Measurements from ENCODE around the gene SCTR.
"Not testable (repeated sequence)": the region's sequence is repeated elsewhere in the genome, so short reads cannot be mapped to it uniquely, and the experiment has no call there.

SCTR gene

DNA sequence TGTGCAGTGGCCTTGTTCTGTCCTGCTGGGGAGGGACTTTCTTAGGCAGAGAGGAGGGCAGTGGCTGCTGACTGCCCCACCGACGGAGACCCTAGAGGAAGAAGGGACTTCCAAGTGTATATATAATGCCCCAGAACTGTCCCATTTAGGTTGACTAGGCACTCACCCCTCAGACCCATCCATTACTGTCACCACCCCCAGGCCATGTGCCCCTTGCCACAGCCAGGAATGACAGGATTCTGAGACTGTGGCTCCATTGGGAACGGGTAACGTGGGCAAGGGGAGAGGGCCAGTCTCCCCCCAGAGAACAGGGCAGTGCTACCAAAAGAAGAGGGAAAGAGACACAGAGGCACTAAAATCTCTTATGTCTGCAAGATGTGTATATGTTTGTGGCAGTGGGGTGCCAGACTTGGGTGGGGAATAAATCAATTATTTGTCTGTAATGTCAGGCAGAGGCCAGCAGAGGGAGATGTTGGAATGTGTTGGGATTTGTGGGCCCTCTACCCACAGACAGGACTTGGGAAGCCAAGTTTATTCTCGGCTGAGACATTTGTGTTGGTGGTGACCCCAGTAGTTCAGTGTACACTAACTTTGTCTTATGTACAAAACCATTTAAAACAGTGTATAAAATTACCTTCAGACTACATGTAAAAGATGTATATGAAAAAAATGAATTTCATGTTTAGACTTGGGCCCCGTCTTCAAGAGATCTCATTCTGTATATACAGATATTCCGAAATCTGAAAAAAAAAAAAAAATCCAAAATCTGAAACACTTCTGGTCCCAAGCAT is 116.7 kb downstream of the SCTR start:
- ATAC-seq = peak; percentile 88
- TF ChIP-seq RARB (CRISPR knock-in tag; IDR thresholded peaks at IDR 0.05) = no peak
- no peak for TF ChIP-seq BACH2 (CRISPR knock-in tag; IDR thresholded peaks at IDR 0.05; ENCODE audit: borderline replicate concordance)
- no peak for TF ChIP-seq ARNTL (CRISPR knock-in tag; IDR thresholded peaks at IDR 0.05; ENCODE audit: borderline replicate concordance, low read depth)
- no peak for TF ChIP-seq ZFP30 (CRISPR knock-in tag; IDR thresholded peaks at IDR 0.05)
- TF ChIP-seq CSDC2 (CRISPR knock-in tag; IDR thresholded peaks at IDR 0.05) = no peak
- TF ChIP-seq PPARA (CRISPR knock-in tag; IDR thresholded peaks at IDR 0.05; ENCODE audit: borderline replicate concordance) = no peak
- TF ChIP-seq, protein P1, sequence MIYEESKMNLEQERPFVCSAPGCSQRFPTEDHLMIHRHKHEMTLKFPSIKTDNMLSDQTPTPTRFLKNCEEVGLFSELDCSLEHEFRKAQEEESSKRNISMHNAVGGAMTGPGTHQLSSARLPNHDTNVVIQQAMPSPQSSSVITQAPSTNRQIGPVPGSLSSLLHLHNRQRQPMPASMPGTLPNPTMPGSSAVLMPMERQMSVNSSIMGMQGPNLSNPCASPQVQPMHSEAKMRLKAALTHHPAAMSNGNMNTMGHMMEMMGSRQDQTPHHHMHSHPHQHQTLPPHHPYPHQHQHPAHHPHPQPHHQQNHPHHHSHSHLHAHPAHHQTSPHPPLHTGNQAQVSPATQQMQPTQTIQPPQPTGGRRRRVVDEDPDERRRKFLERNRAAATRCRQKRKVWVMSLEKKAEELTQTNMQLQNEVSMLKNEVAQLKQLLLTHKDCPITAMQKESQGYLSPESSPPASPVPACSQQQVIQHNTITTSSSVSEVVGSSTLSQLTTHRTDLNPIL (CRISPR knock-in tag; IDR thresholded peaks at IDR 0.05; ENCODE audit: low read depth) = no peak
- no peak for TF ChIP-seq ISL1 (CRISPR knock-in tag; IDR thresholded peaks at IDR 0.05)

GRCh38 chr2:119405151-119405550 is 119.1 kb downstream of the SCTR start:
- ATAC-seq = no peak
- TF ChIP-seq ZFP3 (CRISPR knock-in tag; IDR thresholded peaks at IDR 0.05) (no peak), TSHZ2 (CRISPR knock-in tag; IDR thresholded peaks at IDR 0.05) (no peak), RARB (CRISPR knock-in tag; IDR thresholded peaks at IDR 0.05) (no peak), CSDC2 (CRISPR knock-in tag; IDR thresholded peaks at IDR 0.05) (no peak), ARNTL (CRISPR knock-in tag; IDR thresholded peaks at IDR 0.05; ENCODE audit: borderline replicate concordance, low read depth) (no peak), ZNF70 (CRISPR knock-in tag; IDR thresholded peaks at IDR 0.05) (no peak), TOX (CRISPR knock-in tag; IDR thresholded peaks at IDR 0.05; ENCODE audit: borderline replicate concordance) (no peak), BACH2 (CRISPR knock-in tag; IDR thresholded peaks at IDR 0.05; ENCODE audit: borderline replicate concordance) (no peak), ZFP30 (CRISPR knock-in tag; IDR thresholded peaks at IDR 0.05) (no peak), OSR1 (CRISPR knock-in tag; IDR thresholded peaks at IDR 0.05) (no peak)
- TF ChIP-seq, protein P2, sequence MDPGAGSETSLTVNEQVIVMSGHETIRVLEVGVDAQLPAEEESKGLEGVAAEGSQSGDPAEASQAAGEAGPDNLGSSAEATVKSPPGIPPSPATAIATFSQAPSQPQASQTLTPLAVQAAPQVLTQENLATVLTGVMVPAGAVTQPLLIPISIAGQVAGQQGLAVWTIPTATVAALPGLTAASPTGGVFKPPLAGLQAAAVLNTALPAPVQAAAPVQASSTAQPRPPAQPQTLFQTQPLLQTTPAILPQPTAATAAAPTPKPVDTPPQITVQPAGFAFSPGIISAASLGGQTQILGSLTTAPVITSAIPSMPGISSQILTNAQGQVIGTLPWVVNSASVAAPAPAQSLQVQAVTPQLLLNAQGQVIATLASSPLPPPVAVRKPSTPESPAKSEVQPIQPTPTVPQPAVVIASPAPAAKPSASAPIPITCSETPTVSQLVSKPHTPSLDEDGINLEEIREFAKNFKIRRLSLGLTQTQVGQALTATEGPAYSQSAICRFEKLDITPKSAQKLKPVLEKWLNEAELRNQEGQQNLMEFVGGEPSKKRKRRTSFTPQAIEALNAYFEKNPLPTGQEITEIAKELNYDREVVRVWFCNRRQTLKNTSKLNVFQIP (CRISPR knock-in tag; IDR thresholded peaks at IDR 0.05; ENCODE audit: borderline replicate concordance, low read depth) = no peak
- TF ChIP-seq, protein P3, sequence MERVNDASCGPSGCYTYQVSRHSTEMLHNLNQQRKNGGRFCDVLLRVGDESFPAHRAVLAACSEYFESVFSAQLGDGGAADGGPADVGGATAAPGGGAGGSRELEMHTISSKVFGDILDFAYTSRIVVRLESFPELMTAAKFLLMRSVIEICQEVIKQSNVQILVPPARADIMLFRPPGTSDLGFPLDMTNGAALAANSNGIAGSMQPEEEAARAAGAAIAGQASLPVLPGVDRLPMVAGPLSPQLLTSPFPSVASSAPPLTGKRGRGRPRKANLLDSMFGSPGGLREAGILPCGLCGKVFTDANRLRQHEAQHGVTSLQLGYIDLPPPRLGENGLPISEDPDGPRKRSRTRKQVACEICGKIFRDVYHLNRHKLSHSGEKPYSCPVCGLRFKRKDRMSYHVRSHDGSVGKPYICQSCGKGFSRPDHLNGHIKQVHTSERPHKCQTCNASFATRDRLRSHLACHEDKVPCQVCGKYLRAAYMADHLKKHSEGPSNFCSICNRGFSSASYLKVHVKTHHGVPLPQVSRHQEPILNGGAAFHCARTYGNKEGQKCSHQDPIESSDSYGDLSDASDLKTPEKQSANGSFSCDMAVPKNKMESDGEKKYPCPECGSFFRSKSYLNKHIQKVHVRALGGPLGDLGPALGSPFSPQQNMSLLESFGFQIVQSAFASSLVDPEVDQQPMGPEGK (CRISPR knock-in tag; IDR thresholded peaks at IDR 0.05; ENCODE audit: borderline replicate concordance) = no peak

GRCh38 chr2:119403618-119404017 is 120.7 kb downstream of the SCTR start:
- not testable (repeated sequence) for ATAC-seq

DNA sequence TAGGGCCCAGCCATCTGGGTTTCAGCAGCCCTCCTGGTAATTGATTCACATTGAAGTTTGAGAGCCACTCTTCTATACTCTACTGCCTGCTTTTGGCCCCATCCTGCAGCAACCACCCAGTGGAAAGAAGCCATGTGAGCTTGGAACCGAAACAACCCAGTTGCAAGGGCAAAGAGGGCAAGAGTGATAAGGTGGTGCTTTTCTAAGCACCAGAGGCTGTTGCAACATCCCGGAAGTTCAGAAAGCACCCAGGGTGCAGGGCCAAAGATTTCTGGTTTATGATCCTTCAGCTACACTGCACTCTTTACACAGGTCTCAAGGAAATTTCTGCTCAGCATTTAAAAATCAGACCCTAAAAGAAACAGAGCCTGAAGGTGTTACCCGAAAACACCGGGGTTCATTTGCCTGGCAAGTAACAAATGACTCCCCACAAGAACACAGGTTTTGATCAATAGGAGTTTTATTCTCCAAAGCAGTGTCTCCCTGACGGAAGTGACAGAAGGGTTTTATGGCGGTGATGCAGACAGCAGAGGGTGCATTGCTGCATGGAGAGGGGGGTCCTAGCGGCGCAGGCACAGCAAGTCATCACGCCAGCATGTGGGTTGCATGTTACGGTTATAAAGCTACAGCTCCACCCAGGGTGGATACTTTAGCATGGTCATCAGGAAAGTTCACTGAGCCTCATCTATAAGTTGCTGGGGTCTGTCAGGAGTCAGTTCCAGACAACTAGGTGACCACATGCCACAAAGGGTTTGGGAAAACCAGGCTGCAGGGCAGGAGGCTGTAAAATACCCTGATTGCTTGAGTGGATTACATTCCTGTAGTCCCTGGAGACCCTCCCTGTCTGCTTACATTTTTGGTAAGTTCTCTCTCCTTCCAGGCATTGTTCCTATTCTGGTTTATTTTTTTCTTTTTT is 121.4 kb downstream of the SCTR start:
- ATAC-seq = no peak

More for the DNA sequence above, 121.4 kb downstream of the SCTR start:
- TF ChIP-seq ZC3H10 (CRISPR knock-in tag; IDR thresholded peaks at IDR 0.05) (no peak), PPARA (CRISPR knock-in tag; IDR thresholded peaks at IDR 0.05; ENCODE audit: borderline replicate concordance) (no peak), TCF4 (CRISPR knock-in tag; IDR thresholded peaks at IDR 0.05; ENCODE audit: borderline replicate concordance) (no peak), SNAI2 (CRISPR knock-in tag; IDR thresholded peaks at IDR 0.05) (no peak), ISL1 (CRISPR knock-in tag; IDR thresholded peaks at IDR 0.05) (no peak), ARNTL (CRISPR knock-in tag; IDR thresholded peaks at IDR 0.05; ENCODE audit: borderline replicate concordance, low read depth) (no peak), OSR1 (CRISPR knock-in tag; IDR thresholded peaks at IDR 0.05) (no peak), RARB (CRISPR knock-in tag; IDR thresholded peaks at IDR 0.05) (no peak), ZFP3 (CRISPR knock-in tag; IDR thresholded peaks at IDR 0.05) (no peak)
- TF ChIP-seq, protein P1 (CRISPR knock-in tag; IDR thresholded peaks at IDR 0.05; ENCODE audit: low read depth) = no peak

All from SK-N-SH treated with all-trans-retinoic acid at 6 μM for 48 hours (cell line).